ENCODE results near the gene COL4A1.

The COL4A1 gene

GRCh38 chr13:110308656-110309359, 1.9 kb upstream of the COL4A1 start:
- no peak for ATAC-seq

- ATAC-seq: no peak
These were observed 1.1 kb upstream of the COL4A1 start for GRCh38 chr13:110307767-110308655.

- no peak for ATAC-seq
These were observed 507 bp downstream of the COL4A1 start for GRCh38 chr13:110306340-110306959.

GRCh38 chr13:110305949-110306339, 1.0 kb downstream of the COL4A1 start:
- ATAC-seq: no peak

GRCh38 chr13:110305544-110305943, 1.4 kb downstream of the COL4A1 start:
- ATAC-seq: no peak

- ATAC-seq: no peak
These were observed 2.0 kb downstream of the COL4A1 start for GRCh38 chr13:110305001-110305400.

- ATAC-seq: no peak
These were observed 2.7 kb downstream of the COL4A1 start for GRCh38 chr13:110304256-110304655.

- ATAC-seq: no peak
These were observed 3.3 kb downstream of the COL4A1 start for GRCh38 chr13:110303644-110304043.

GRCh38 chr13:110302997-110303396, 4.0 kb downstream of the COL4A1 start:
- ATAC-seq: no peak

GRCh38 chr13:110301606-110302553, 5.1 kb downstream of the COL4A1 start:
- ATAC-seq: no peak

GRCh38 chr13:110301083-110301482, 5.9 kb downstream of the COL4A1 start:
- no peak for ATAC-seq

GRCh38 chr13:110300090-110300815, 6.7 kb downstream of the COL4A1 start:
- ATAC-seq: no peak

GRCh38 chr13:110299283-110299840, 7.6 kb downstream of the COL4A1 start:
- ATAC-seq: no peak

GRCh38 chr13:110298505-110299282, 8.3 kb downstream of the COL4A1 start:
- ATAC-seq: no peak

- ATAC-seq: no peak
These were observed 9.0 kb downstream of the COL4A1 start for GRCh38 chr13:110297766-110298504.

- ATAC-seq: no peak
These were observed 9.9 kb downstream of the COL4A1 start for GRCh38 chr13:110297011-110297410.

GRCh38 chr13:110294622-110295021, 12.3 kb downstream of the COL4A1 start:
- ATAC-seq: no peak

- ATAC-seq: no peak
These were observed 12.8 kb downstream of the COL4A1 start for GRCh38 chr13:110294146-110294545.

- ATAC-seq: no peak
These were observed 13.3 kb downstream of the COL4A1 start for GRCh38 chr13:110293649-110294048.

GRCh38 chr13:110293037-110293436, 13.9 kb downstream of the COL4A1 start:
- ATAC-seq: no peak
